ENCODE measurements around the gene LDAF1.

DNA sequence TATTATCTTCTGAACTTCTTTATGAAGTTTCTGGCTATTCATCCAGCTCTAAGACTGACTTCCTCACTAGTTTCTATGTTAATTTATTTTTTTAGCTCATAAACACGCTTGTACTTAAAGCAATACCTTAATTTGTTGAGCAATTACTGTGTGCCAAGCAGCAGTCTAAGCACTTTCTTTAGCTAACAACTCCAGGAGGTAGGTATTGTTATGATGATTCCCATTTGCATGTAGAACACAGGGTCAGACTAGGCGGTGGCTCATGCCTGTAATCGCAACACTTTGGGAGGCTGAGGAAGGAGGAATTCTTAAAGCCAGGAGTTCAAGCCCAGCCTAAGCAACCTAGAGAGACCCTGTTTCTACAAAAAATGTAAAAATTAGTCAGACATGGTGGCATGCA is 27.7 kb upstream of the LDAF1 start:
- TF ChIP-seq, protein P1, sequence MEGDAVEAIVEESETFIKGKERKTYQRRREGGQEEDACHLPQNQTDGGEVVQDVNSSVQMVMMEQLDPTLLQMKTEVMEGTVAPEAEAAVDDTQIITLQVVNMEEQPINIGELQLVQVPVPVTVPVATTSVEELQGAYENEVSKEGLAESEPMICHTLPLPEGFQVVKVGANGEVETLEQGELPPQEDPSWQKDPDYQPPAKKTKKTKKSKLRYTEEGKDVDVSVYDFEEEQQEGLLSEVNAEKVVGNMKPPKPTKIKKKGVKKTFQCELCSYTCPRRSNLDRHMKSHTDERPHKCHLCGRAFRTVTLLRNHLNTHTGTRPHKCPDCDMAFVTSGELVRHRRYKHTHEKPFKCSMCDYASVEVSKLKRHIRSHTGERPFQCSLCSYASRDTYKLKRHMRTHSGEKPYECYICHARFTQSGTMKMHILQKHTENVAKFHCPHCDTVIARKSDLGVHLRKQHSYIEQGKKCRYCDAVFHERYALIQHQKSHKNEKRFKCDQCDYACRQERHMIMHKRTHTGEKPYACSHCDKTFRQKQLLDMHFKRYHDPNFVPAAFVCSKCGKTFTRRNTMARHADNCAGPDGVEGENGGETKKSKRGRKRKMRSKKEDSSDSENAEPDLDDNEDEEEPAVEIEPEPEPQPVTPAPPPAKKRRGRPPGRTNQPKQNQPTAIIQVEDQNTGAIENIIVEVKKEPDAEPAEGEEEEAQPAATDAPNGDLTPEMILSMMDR (IDR thresholded peaks at IDR 0.05), result no peak
- TF ChIP-seq POLR2A (IDR thresholded peaks at IDR 0.05), result no peak
